GM12873 (cell line): ENCODE data around the gene CPTP.

ENCODE experiments used
- CTCF ChIP-seq: IDR thresholded peaks from 2 replicates; pipeline ENCODE4 v1.5.1; 2012; ENCODE audit warnings: low read depth, mild to moderate bottlenecking, moderate library complexity, low read length, control low read depth; ENCODE audit not compliant: insufficient read depth; ENCODE audit errors: missing control alignments

CPTP gene

DNA sequence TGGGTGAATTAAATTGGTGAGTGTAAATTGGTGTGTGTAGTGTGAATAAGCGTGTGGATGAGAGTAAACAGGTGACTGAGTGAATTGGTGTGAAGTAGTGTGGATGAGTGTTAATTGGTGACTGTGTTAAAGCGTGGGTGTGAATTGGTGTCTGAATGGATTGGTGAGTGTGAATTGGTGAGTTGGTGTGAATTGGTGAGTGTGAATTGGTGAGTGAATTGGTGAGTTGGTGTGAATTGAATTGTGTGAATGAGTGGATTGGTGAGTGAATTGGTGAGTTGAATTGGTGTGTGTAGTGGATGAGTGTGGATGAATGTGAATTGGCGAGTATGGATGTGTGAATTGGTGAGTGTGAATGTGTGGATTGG, 42.1 kb downstream of the CPTP start:
- no peak for TF ChIP-seq CTCF

- TF ChIP-seq CTCF = no peak
Observed at GRCh38 chr1:1367315-1367714, 42.7 kb downstream of the CPTP start.

GRCh38 chr1:1370771-1371300, 46.2 kb downstream of the CPTP start:
- no peak for TF ChIP-seq CTCF

DNA sequence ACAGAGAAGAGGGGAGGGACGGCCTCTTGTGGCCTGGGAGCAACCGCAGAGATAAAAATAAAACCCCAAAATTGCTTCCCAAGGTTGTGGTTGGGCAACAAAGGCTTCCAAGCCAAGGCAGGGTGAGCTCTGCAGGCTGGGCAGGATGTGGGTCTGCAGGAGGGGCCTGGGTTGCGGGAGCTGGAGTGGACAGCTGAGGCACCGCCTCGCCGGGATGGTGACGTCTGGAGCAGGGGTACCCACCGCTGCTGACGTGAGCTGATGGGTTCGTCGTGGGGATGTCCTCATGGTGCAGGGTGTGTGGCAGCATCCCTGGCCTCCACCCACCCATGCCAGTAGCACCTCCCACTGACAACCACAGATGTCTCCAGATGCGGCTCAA, 46.8 kb downstream of the CPTP start:
- TF ChIP-seq CTCF = no peak

GRCh38 chr1:1371746-1372711, 47.4 kb downstream of the CPTP start:
- TF ChIP-seq CTCF = peak; percentile 95

DNA sequence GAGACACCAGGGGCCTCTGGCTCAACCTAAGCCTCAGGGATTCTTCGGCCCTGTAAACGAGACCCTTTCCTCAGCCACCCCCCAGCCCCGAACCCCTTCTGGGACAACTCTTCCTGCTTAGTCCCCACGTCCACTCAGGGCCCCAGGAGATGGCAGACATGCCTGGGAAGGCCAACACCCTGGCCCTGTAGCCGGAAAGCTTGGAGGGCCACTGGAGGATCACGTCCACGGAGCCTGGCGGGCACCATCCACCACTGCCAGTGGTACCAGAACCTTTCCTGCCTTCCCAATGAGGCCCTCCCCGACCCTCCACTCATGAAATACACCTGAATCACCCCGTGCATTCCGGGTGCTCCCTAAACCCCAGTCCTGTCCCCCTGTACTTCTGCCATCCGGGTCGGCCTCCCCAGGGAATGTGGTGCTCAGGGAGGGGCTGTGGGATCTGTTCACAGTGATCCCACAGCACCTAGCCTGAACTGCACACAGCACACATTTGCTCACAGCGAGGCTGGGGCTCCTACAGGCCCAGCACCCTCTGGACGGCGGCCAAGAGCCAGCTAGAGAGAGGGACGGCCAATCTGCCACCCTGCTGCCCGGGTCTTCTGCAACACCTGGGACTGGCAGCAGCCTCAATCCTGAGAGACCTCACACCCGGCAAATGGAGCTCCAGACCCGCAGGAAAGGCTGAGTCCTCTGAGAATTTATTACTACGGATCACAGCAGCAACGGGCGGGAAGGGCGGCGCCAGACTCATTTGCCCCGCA, 48.6 kb downstream of the CPTP start:
- no peak for TF ChIP-seq CTCF
